T-cell (primary cell): ENCODE measurements around the gene DSCAM. TPM values are rescaled to one million over a fixed set of nuclear protein-coding genes. Genes with fewer than 3 reads are reported as not detected.

Experiments used
- ATAC-seq, 4 experiments: fragments of 200-7000 bp in 3 of 4; fragments of 150-1000 bp in 1 of 4; cut with Tn5 transposase; replicated peaks in 1 of 4; 1 replicate in 3 of 4; 2 replicates in 1 of 4; pipeline ENCODE4 v1.10.0; 2021; ENCODE audit warnings: moderate library complexity in 3 of 4, mild to moderate bottlenecking in 2 of 4, moderate number of reproducible peaks in 1 of 4
- CTCF ChIA-PET, 2 donors: fragments of 300-600 bp; sonication (Branson Sonifier 250); formaldehyde crosslinking; loops; one replicate each; lab custom pipeline; 2022; ENCODE audit warnings: antibody characterized with exemption in 2 of 2; lab: Charles Lee
- POLR2A ChIA-PET, 2 donors: fragments of 300-600 bp; sonication (Branson Sonifier 250); formaldehyde crosslinking; loops; one replicate each; lab custom pipeline; 2022; ENCODE audit warnings: antibody characterized with exemption in 2 of 2; lab: Charles Lee
- DNase-seq, 35 experiments: peaks; one replicate each; pipeline versions ENCODE4 v3.0.0 to v3.0.0-alpha.2; 2013 to 2023
- H3K27ac ChIP-seq: one replicate; pipeline ENCODE4 v1.5.1; 2013; ENCODE audit warnings: low read length
- H3K27me3 ChIP-seq, 2 experiments: replicated peaks in 1 of 2; 1 replicate in 1 of 2; 2 replicates in 1 of 2; pipeline versions ENCODE4 v1.6.1 to v1.7.0; 2013; ENCODE audit warnings: low read length in 1 of 2, mixed read lengths in 1 of 2; ENCODE audit not compliant: control insufficient read depth in 2 of 2, insufficient read depth in 2 of 2; ENCODE audit errors: extremely low read depth in 1 of 2
- H3K36me3 ChIP-seq, 2 donors: 1 replicate in 1 of 2; 2 replicates in 1 of 2; pipeline versions ENCODE4 v1.6.1 to v1.7.0; 2013; ENCODE audit warnings: low read length in 1 of 2; ENCODE audit not compliant: control insufficient read depth in 2 of 2, insufficient read depth in 1 of 2; ENCODE audit errors: extremely low read depth in 1 of 2
- H3K4me1 ChIP-seq, 2 experiments: 1 replicate in 1 of 2; 2 replicates in 1 of 2; pipeline versions ENCODE4 v1.6.1 to v1.7.0; 2013; ENCODE audit warnings: low read length in 2 of 2, mixed read lengths in 1 of 2; ENCODE audit not compliant: insufficient read depth in 2 of 2, control insufficient read depth in 1 of 2; ENCODE audit errors: extremely low read depth in 1 of 2
- H3K4me3 ChIP-seq, 2 donors: 1 replicate in 1 of 2; 2 replicates in 1 of 2; pipeline versions ENCODE4 v1.5.1 to v1.7.0; 2013; ENCODE audit warnings: mild to moderate bottlenecking in 2 of 2, low read length in 1 of 2, moderate library complexity in 1 of 2; ENCODE audit not compliant: control insufficient read depth in 1 of 2; ENCODE audit errors: extremely low read depth in 1 of 2
- H3K9me3 ChIP-seq: 2 replicates; pipeline ENCODE4 v1.7.0; 2013
- H3K27ac Mint-ChIP-seq, 2 donors: one replicate each; pipeline ENCODE4 v1.8.0; 2020 to 2021; ENCODE audit warnings: mild to moderate bottlenecking in 2 of 2, mixed read lengths in 2 of 2
- H3K27me3 Mint-ChIP-seq, 2 donors: one replicate each; pipeline ENCODE4 v1.8.0; 2021 to 2022; ENCODE audit warnings: mixed read lengths in 2 of 2
- H3K36me3 Mint-ChIP-seq: one replicate; pipeline ENCODE4 v1.8.0; 2021; ENCODE audit warnings: mixed read lengths
- H3K4me1 Mint-ChIP-seq, 3 donors: one replicate each; pipeline ENCODE4 v1.8.0; 2020 to 2022; ENCODE audit warnings: mixed read lengths in 3 of 3, mild to moderate bottlenecking in 1 of 3
- H3K4me3 Mint-ChIP-seq, 3 donors: one replicate each; pipeline ENCODE4 v1.8.0; 2020 to 2022; ENCODE audit warnings: mild to moderate bottlenecking in 3 of 3, mixed read lengths in 3 of 3, moderate library complexity in 3 of 3
- H3K9me3 Mint-ChIP-seq, 3 donors: one replicate each; pipeline ENCODE4 v1.8.0; 2020 to 2022; ENCODE audit warnings: mixed read lengths in 3 of 3
- WGBS: methylation state at CpG from one replicate; pipeline ENCODE4 v1.1.5; 2013; ENCODE audit warnings: missing lambda C conversion rate; ENCODE audit not compliant: insufficient coverage; 5-methylcytosine and 5-hydroxymethylcytosine counted together
- total RNA-seq, 35 experiments: library from RNA in 6 of 35; stranded (reverse) in 6 of 35; fragments of 120-200 nt in 1 of 35; gene quantifications; one replicate each; pipeline versions ENCODE4 v1.2.1 to v1.2.4 and lab custom pipeline; 2013 to 2026

The DSCAM gene
- total RNA-seq, 5 donors from 2014 or later (not counting 1 experiment from before 2014, with no cell fraction given), result not detected

DNA sequence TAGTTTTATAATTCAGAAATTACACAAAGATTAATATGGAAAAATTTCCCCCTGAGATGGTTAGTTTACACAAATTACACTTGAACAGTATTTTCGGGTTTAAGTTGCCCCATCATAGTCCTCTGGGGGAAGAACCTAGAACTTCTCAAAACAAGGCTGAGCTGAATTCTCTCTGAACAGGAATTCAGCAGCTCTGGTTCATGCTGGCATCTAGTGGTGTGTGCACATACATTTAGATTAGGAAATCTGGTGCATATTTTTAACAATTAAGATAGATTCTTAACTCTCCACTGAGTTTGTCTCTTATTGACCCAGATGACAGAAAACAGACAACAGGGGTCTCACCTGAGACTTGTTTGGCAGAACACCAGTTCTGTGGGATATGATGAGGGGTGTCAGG, 410.7 kb downstream of the DSCAM start:
- H3K4me1 Mint-ChIP-seq, result no peaks in the 10 kb centered on the region
- DNase-seq, result no peak
- no peak overlapping the region for H3K4me3 Mint-ChIP-seq
- H3K27ac ChIP-seq, result no peak overlapping the region
- no peak overlapping the region for H3K4me3 ChIP-seq
- no peaks in the 10 kb centered on the region for H3K36me3 ChIP-seq
- ChIA-PET CTCF (no interaction called here), POLR2A (no interaction called here)
- ATAC-seq, result no peak
- no peaks in the 10 kb centered on the region for H3K27me3 Mint-ChIP-seq
- H3K9me3 Mint-ChIP-seq, result peaks cover 6 to 9% (median 8%) of the 10 kb centered on the region in 3 donors
- no peaks in the 10 kb centered on the region for H3K9me3 ChIP-seq
- no CpG with 5 or more reads among the region's 1 CpG for WGBS
- no peaks in the 10 kb centered on the region for H3K27me3 ChIP-seq
- no peaks in the 10 kb centered on the region for H3K36me3 Mint-ChIP-seq
- H3K27ac Mint-ChIP-seq, result no peak overlapping the region
- H3K4me1 ChIP-seq, result no peaks in the 10 kb centered on the region

DNA sequence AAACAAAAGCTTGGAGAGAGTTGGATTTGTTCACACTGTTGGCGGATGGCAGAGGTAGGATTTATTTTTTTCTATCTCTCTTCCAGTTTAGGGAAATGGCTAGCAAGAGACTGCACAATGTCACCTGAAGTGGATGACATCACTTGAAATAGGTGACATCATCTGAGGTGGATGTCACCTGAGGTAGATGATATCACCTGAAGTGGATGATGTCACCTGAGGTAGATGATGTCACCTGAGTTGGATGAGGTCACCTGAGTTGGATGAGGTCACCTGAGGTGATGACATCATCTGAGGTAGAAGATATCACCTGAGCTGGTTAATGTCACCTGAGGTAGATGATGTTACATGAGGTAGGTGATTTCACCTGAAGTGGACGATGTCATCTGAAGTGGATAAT, 413.4 kb downstream of the DSCAM start:
- Mint-ChIP-seq H3K36me3 (no peaks in the 10 kb centered on the region), H3K4me3 (no peak overlapping the region), H3K9me3 (peaks cover 6 to 12% (median 11%) of the 10 kb centered on the region in 3 donors), H3K4me1 (no peaks in the 10 kb centered on the region), H3K27ac (no peak overlapping the region), H3K27me3 (no peaks in the 10 kb centered on the region)
- ChIA-PET POLR2A (no interaction called here), CTCF (no interaction called here)
- no peak for DNase-seq
- Histone ChIP-seq H3K9me3 (no peaks in the 10 kb centered on the region), H3K4me1 (no peaks in the 10 kb centered on the region), H3K27ac (no peak overlapping the region), H3K36me3 (no peaks in the 10 kb centered on the region), H3K27me3 (no peaks in the 10 kb centered on the region), H3K4me3 (no peak overlapping the region)
- ATAC-seq, result no peak
- 60% methylated on average over 1 of the region's 2 CpGs for WGBS

DNA sequence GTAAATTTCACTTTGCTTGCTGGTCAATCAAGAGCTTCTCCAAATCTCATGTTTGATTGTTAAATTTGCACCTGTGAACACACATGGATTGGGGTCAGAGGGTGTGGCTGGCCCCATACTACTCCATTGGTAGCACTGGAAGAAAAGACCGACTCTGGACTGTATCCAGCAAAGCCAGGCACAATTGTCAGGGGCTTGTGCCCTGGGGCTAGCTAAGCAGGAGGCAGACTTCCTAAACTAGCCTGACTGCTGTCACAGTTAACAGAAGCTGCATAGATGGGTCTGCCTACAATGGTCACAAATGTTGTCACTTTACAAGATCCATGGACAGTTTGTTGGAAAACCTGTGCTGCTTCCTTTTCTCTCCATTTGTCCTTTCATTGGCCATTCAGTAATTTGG, 421.0 kb downstream of the DSCAM start:
- Mint-ChIP-seq H3K36me3 (no peaks in the 10 kb centered on the region), H3K27me3 (no peaks in the 10 kb centered on the region), H3K27ac (no peak overlapping the region), H3K4me1 (no peaks in the 10 kb centered on the region), H3K9me3 (peaks cover 0 to 8% (median 8%) of the 10 kb centered on the region in 3 donors), H3K4me3 (no peak overlapping the region)
- Histone ChIP-seq H3K36me3 (no peaks in the 10 kb centered on the region), H3K4me1 (no peaks in the 10 kb centered on the region), H3K27me3 (no peaks in the 10 kb centered on the region), H3K27ac (no peak overlapping the region), H3K9me3 (no peaks in the 10 kb centered on the region), H3K4me3 (no peak overlapping the region)
- ATAC-seq, result no peak
- WGBS, result no CpG with 5 or more reads among the region's 1 CpG
- CTCF ChIA-PET, result no interaction called here
- POLR2A ChIA-PET, result interaction anchor here (0.7 kb wide), 2 partner anchors 19 to 294 kb away, joined by 5 read pairs; no protein-coding TSS in a partner anchor
- DNase-seq, result no peak

DNA sequence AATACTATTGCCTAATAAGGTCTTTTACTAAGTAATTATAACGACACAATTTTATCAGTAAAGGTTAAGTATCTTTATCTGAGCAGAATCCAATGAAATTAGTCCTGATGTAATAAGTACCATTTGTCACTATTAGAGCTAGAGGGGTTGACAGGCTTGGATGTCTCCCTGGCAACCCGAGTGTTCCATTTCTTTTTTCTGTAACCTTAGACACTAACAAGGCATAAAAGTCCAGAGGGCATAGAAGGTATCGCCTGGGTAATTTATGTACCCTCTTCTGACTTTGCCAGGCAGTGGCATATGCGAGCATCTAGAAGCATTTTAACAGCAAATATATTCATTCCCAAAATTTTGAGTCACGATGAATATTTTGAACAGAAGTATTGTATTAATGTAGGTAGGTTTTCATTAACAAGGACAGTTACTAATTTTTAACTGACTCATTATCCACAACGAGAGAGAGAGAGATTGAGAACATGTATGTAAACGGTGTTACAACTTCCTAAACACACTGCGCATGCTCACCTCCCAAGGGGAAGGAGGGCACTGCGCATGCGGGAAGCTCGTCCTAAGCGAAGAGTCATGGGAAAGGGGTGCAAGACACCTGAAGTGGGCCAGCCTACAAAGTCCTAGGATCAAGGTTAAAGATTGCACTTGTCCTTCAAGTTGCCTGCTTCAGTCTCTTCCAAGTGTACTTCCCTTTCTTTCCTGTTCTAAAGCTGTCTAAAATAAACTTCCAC, 423.9 kb downstream of the DSCAM start:
- no peak overlapping the region for H3K4me3 Mint-ChIP-seq
- Histone ChIP-seq H3K4me3 (no peak overlapping the region), H3K27ac (no peak overlapping the region), H3K27me3 (no peaks in the 10 kb centered on the region), H3K4me1 (no peaks in the 10 kb centered on the region), H3K9me3 (no peaks in the 10 kb centered on the region), H3K36me3 (no peaks in the 10 kb centered on the region)
- POLR2A ChIA-PET, result no interaction called here
- 70% methylated on average over 2 of the region's 12 CpGs for WGBS
- H3K36me3 Mint-ChIP-seq, result no peaks in the 10 kb centered on the region
- DNase-seq (no peak), ATAC-seq (no peak)
- CTCF ChIA-PET, result no interaction called here
- H3K4me1 Mint-ChIP-seq, result no peaks in the 10 kb centered on the region
- peaks cover 0 to 22% (median 14%) of the 10 kb centered on the region in 3 donors for H3K9me3 Mint-ChIP-seq
- H3K27me3 Mint-ChIP-seq, result no peaks in the 10 kb centered on the region
- no peak overlapping the region for H3K27ac Mint-ChIP-seq

DNA sequence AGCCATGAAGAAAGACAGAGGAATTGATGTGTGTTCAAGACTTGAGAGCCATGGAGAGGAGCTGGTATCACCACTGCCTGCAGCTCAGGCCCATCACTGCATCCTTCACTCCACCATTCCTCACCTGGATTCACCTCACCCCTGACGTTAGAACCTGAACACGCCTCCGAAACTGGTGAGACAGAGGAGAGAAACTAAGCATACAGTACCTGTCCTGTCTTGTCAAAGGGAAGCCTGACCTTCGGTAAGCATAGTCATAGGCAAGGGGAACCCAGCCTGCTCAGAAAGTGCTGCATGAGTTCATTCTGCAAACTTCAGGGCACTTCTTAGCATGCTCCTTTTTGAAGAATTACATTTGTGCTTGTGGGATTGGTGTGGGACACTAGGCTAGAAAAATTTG, 425.8 kb downstream of the DSCAM start:
- Mint-ChIP-seq H3K27ac (no peak overlapping the region), H3K4me3 (no peak overlapping the region), H3K9me3 (peaks cover 1 to 27% (median 20%) of the 10 kb centered on the region in 3 donors), H3K36me3 (no peaks in the 10 kb centered on the region), H3K27me3 (no peaks in the 10 kb centered on the region), H3K4me1 (no peaks in the 10 kb centered on the region)
- no peak overlapping the region for H3K27ac ChIP-seq
- ChIA-PET POLR2A (no interaction called here), CTCF (no interaction called here)
- H3K4me1 ChIP-seq, result no peaks in the 10 kb centered on the region
- WGBS, result 88% methylated on average over 4 of the region's 4 CpGs
- no peaks in the 10 kb centered on the region for H3K27me3 ChIP-seq
- no peaks in the 10 kb centered on the region for H3K9me3 ChIP-seq
- no peaks in the 10 kb centered on the region for H3K36me3 ChIP-seq
- no peak for DNase-seq
- ATAC-seq, result no peak
- H3K4me3 ChIP-seq, result no peak overlapping the region

DNA sequence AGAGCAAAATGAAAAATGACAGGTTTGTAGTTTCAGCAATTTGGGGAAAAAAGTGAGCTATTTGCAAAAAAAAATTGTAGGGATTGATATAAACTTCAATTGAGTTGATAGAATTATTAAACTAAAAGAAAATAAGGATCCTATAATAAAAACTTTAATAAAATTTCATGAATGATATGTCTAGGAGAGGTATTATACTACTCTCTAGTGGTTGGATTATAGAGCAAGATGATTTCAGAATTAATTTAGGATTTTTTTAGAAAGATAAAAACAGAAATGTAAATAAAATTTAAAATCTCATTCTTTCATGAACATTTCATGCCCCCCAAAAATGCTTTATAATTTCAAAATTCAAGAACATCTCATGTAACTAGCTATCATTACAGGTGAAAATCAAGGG, 430.4 kb downstream of the DSCAM start:
- Histone ChIP-seq H3K27ac (no peak overlapping the region), H3K4me3 (no peak overlapping the region), H3K4me1 (no peaks in the 10 kb centered on the region), H3K9me3 (no peaks in the 10 kb centered on the region), H3K36me3 (no peaks in the 10 kb centered on the region), H3K27me3 (no peaks in the 10 kb centered on the region)
- H3K9me3 Mint-ChIP-seq, result peaks cover 9 to 30% (median 22%) of the 10 kb centered on the region in 3 donors
- no peak overlapping the region for H3K4me3 Mint-ChIP-seq
- H3K27ac Mint-ChIP-seq, result no peak overlapping the region
- no peaks in the 10 kb centered on the region for H3K4me1 Mint-ChIP-seq
- CTCF ChIA-PET, result no interaction called here
- ATAC-seq, result no peak
- DNase-seq, result no peak
- no peaks in the 10 kb centered on the region for H3K36me3 Mint-ChIP-seq
- POLR2A ChIA-PET, result no interaction called here
- peaks cover 0 to 2% of the 10 kb centered on the region in 2 donors for H3K27me3 Mint-ChIP-seq
